ENCODE results near the gene TTLL12.
A peak's percentile ranks its signal among the peaks of the same experiment; 100 is the strongest.

The TTLL12 gene

GRCh38 chr22:43198936-43199335 is 12.0 kb upstream of the TTLL12 start:
- TF ChIP-seq CTCF (IDR thresholded peaks at IDR 0.05; ENCODE audit: low read depth, low read length) = no peak

GRCh38 chr22:43198126-43198525 is 11.2 kb upstream of the TTLL12 start:
- no peak for DNase-seq (ENCODE audit: extremely low read depth, low read depth)

More at GRCh38 chr22:43198936-43199335, 12.0 kb upstream of the TTLL12 start:
- no peak for DNase-seq (ENCODE audit: extremely low read depth, low read depth)

GRCh38 chr22:43197271-43197941 is 10.5 kb upstream of the TTLL12 start:
- no peak for TF ChIP-seq CTCF (IDR thresholded peaks at IDR 0.05; ENCODE audit: low read depth, low read length)
- DNase-seq (ENCODE audit: extremely low read depth, low read depth) = no peak

More at GRCh38 chr22:43198126-43198525, 11.2 kb upstream of the TTLL12 start:
- TF ChIP-seq CTCF (IDR thresholded peaks at IDR 0.05; ENCODE audit: low read depth, low read length) = no peak

GRCh38 chr22:43191831-43192230 is 4.9 kb upstream of the TTLL12 start:
- no peak for TF ChIP-seq CTCF (IDR thresholded peaks at IDR 0.05; ENCODE audit: low read depth, low read length)
- no peak for DNase-seq (ENCODE audit: extremely low read depth, low read depth)

GRCh38 chr22:43188829-43189545 is 2.1 kb upstream of the TTLL12 start:
- no peak for DNase-seq (ENCODE audit: extremely low read depth, low read depth)
- no peak for TF ChIP-seq CTCF (IDR thresholded peaks at IDR 0.05; ENCODE audit: low read depth, low read length)

- peak; percentile 40 for TF ChIP-seq CTCF (IDR thresholded peaks at IDR 0.05; ENCODE audit: low read depth, low read length)
- DNase-seq (ENCODE audit: extremely low read depth, low read depth) = peak; percentile 88
Observed at GRCh38 chr22:43187171-43188099, 501 bp upstream of the TTLL12 start.

Data from AG09319 (cell line).